H7 (cell line): ENCODE measurements around the gene CD70. TPM values are rescaled to one million over a fixed set of nuclear protein-coding genes. Genes with fewer than 3 reads are reported as not detected.
"Not testable (repeated sequence)": the region's sequence is repeated elsewhere in the genome, so short reads cannot be mapped to it uniquely, and the experiment has no call there.

Experiments used
- DNase-seq: peaks from one replicate; pipeline ENCODE4 v3.0.0; 2012
- H3K27me3 ChIP-seq: 2 replicates; pipeline ENCODE4 v1.6.0; 2011; ENCODE audit warnings: mild to moderate bottlenecking, low read length; ENCODE audit not compliant: control insufficient read depth, insufficient read depth
- H3K36me3 ChIP-seq: replicated peaks from 2 replicates; pipeline ENCODE4 v1.5.1; 2011; ENCODE audit warnings: low read length; ENCODE audit not compliant: control insufficient read depth, insufficient read depth
- H3K4me3 ChIP-seq: 2 replicates; pipeline ENCODE4 v1.5.1; 2011; ENCODE audit warnings: low read depth, mild to moderate bottlenecking, control low read depth, low read length, moderate library complexity; ENCODE audit not compliant: insufficient read depth
- total RNA-seq: library from RNA; depleted of rRNA; stranded (reverse); fragments of >200 nt; shearing (Covaris generic); gene quantifications from 2 replicates; pipeline ENCODE4 v1.2.3, GENCODE V29; 2014

Gene CD70
- total RNA-seq, 1 experiment from 2014 or later = 3.6 TPM

- Histone ChIP-seq H3K4me3 (no peak overlapping the region), H3K36me3 (no peaks in the 10 kb centered on the region), H3K27me3 (no peaks in the 10 kb centered on the region)
- no peak for DNase-seq
Observed at GRCh38 chr19:6568010-6568526, 22.9 kb downstream of the CD70 start.

DNA sequence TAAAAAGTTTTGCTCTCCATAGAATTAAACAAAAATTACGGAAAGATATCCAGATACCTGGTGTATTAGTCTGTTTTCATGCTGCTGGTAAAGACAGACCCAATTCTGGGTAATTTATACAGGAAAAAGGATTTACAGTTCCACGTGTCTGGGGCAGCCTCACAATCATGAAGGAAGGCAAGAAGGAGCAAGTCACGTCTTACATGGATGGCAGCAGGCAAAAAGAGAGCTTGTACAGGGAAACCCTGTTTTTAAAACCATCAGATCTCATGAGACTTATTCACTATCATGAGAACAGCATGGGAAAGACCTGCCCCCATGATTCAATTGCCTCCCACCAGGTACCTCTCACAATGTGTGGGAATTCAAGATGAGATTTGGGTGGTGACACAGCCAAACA, 24.2 kb downstream of the CD70 start:
- H3K4me3 ChIP-seq, DNase-seq, H3K27me3 ChIP-seq, H3K36me3 ChIP-seq: not testable (repeated sequence)

GRCh38 chr19:6564393-6564792, 26.6 kb downstream of the CD70 start:
- no peak overlapping the region for H3K4me3 ChIP-seq
- no peaks in the 10 kb centered on the region for H3K27me3 ChIP-seq
- no peaks in the 10 kb centered on the region for H3K36me3 ChIP-seq
- DNase-seq = peak; percentile 37

GRCh38 chr19:6562437-6562836, 28.5 kb downstream of the CD70 start:
- not testable (repeated sequence) for H3K27me3 ChIP-seq, H3K36me3 ChIP-seq, DNase-seq, H3K4me3 ChIP-seq

DNA sequence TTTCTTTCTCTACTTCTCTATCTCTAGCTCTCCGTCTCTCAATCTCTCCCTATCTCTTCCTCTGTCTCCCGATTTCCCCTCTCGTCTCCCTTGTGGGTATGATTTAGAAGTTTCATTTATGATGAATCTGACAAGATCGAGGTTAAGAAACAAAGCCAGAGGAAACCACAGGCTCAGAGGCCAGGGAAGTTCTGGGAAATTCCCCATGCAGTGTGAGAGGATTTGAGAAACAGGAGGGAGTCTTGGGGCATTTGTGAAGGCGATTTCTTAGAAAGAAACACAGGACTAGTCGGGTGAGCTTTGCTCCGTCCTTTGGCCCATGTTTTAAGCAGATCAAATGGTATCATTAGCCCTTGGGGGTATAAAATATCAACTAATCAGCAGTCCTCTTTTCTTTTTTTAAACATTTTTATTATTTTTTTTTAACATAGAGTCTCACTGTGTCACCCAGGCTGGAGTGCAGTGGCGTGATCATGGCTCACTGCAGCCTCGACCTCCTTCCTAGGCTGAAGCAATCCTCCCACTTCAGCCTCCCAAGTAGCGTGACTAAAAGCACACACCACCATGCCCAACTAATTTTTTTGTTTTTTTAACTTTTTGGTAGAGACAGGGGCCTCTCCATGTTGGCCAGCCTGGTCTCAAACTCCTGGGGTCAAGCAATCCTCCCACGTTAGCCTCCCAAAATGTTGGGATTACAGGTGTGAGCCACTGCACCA, 34.3 kb downstream of the CD70 start:
- Histone ChIP-seq H3K4me3 (no peak overlapping the region), H3K27me3 (no peaks in the 10 kb centered on the region), H3K36me3 (no peaks in the 10 kb centered on the region)
- peak; percentile 45 for DNase-seq

DNA sequence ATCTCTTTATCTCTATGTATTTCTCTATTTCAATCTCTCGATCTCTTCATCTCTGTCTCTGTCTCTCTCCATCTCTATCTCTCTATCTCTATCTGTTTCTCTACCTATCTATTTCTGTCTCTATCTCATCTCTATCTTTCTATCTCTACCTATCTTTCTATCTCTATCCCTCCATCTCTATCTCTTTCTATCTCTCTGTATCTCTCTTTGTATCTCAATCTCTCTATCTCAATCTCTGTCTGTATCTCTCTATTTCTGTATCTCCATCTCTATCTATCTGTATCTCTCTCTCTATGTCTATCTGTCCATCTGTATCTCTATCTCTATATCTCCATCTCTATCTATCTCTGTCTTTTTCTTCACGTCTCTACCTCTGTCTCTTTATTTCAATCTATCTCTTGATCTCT, 34.9 kb downstream of the CD70 start:
- Histone ChIP-seq H3K4me3 (no peak overlapping the region), H3K36me3 (no peaks in the 10 kb centered on the region), H3K27me3 (no peaks in the 10 kb centered on the region)
- no peak for DNase-seq

GRCh38 chr19:6551607-6552450, 39.1 kb downstream of the CD70 start:
- peak; percentile 95 for DNase-seq
- Histone ChIP-seq H3K4me3 (no peak overlapping the region), H3K36me3 (no peaks in the 10 kb centered on the region), H3K27me3 (no peaks in the 10 kb centered on the region)

- DNase-seq = no peak
- no peak overlapping the region for H3K4me3 ChIP-seq
Observed at GRCh38 chr19:6551091-6551490, 39.9 kb downstream of the CD70 start.

DNA sequence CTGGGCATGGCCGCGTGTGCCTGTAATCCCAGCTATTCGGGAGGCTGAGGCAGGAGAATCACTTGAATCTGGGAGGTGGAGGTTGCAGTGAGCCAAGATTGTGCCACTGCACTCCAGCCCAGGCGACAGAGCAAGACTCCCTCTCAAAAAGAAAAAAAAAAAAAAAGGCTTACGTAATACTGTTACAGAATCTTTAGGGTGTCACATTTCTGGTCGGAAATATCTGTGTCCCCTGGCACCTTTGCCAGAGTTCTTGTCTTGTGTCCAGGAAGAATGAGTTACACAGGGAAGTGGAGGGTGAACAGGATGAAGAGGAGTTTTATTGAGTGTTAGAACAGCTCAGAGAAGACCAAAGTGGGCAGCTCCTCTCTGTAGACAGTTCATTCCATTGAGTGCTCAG, 40.3 kb downstream of the CD70 start:
- DNase-seq, H3K27me3 ChIP-seq, H3K4me3 ChIP-seq, H3K36me3 ChIP-seq: not testable (repeated sequence)

More at GRCh38 chr19:6551091-6551490, 39.9 kb downstream of the CD70 start:
- Histone ChIP-seq H3K27me3 (no peaks in the 10 kb centered on the region), H3K36me3 (no peaks in the 10 kb centered on the region)

GRCh38 chr19:6543866-6544347, 47.0 kb downstream of the CD70 start:
- DNase-seq = no peak
- Histone ChIP-seq H3K4me3 (no peak overlapping the region), H3K36me3 (no peaks in the 10 kb centered on the region), H3K27me3 (no peaks in the 10 kb centered on the region)

GRCh38 chr19:6540918-6541689, 49.8 kb downstream of the CD70 start:
- no peaks in the 10 kb centered on the region; the same call in 1 of the 2 replicates for H3K36me3 ChIP-seq
- H3K27me3 ChIP-seq = no peaks in the 10 kb centered on the region
- H3K4me3 ChIP-seq = no peak overlapping the region
- DNase-seq = no peak

DNA sequence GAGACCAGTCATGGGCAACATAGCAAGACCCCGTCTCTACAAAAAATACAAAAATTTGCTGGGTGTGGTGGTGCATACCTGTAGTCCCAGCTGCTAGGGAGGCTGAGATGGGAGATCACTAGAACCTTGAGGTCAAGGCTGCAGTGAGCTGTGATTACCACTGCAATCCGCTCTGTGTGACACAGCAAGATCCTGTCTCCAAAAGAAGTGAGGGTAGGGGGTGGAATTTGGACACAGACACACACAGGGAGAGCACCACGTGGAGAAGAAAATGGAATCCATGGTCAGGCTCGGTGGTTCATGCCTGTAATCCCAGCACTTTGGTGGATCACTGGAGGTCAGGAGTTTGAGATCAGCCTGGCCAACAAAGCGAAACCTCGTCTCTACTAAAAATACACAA, 51.4 kb downstream of the CD70 start:
- DNase-seq = no peak
- H3K4me3 ChIP-seq = no peak overlapping the region
- peaks cover 11% of the 10 kb centered on the region for H3K27me3 ChIP-seq
- peaks cover 3% of the 10 kb centered on the region for H3K36me3 ChIP-seq
